GM12878 (cell line): Measurements from ENCODE around the gene HDAC3. TPM values are rescaled to one million over a fixed set of nuclear protein-coding genes. Genes with fewer than 3 reads are reported as not detected.

ENCODE experiments used
- ATAC-seq: fragments of 200-7000 bp; cut with Tn5 transposase; 3 replicates; pipeline ENCODE4 v1.9.1; 2020; ENCODE audit warnings: mild to moderate bottlenecking, moderate library complexity
- BruUV-seq: library from RNA; stranded (reverse); fragments of 400-500 nt; replicated peaks from 2 replicates; lab custom pipeline; 2021; lab: Mats Ljungman, UMichigan
- CTCF ChIA-PET: fragments of 300-600 bp; sonication (Branson Sonifier 250); formaldehyde crosslinking; extraction: SDS; loops from one replicate; lab custom pipeline; 2021; ENCODE audit warnings: inconsistent platforms; lab: Yijun Ruan, JAX
- POLR2A ChIA-PET: fragments of 350-600 bp; formaldehyde crosslinking; extraction: SDS; loops from one replicate; lab custom pipeline; 2021; ENCODE audit warnings: inconsistent platforms; lab: Charles Lee
- RAD21 ChIA-PET: fragments of 300-600 bp; sonication (Branson Sonifier 250); formaldehyde crosslinking; loops from one replicate; lab custom pipeline; 2023; ENCODE audit warnings: antibody characterized with exemption; ENCODE audit not compliant: unreplicated experiment; lab: Charles Lee
- SMC1A ChIA-PET: fragments of 300-600 bp; sonication (Branson Sonifier 250); formaldehyde crosslinking; loops from one replicate; lab custom pipeline; 2023; ENCODE audit not compliant: unreplicated experiment, uncharacterized antibody; lab: Charles Lee
- DNase-seq: peaks from one replicate; pipeline ENCODE4 v3.0.0-alpha.2; 2011; ENCODE audit warnings: low read depth, low spot score
- FAIRE-seq: peaks from 3 replicates; lab custom pipeline; 2011; peaks lifted over from hg19 to GRCh38; lab: Jason Lieb, UNC
- H2AFZ ChIP-seq: 2 replicates; pipeline ENCODE4 v1.6.0; 2011; ENCODE audit warnings: low read depth, low read length, control low read depth; ENCODE audit not compliant: control insufficient read depth
- H3K27ac ChIP-seq: 2 replicates; pipeline ENCODE4 v1.5.1; 2011; ENCODE audit warnings: control low read depth; ENCODE audit not compliant: control insufficient read depth, insufficient read depth
- H3K27me3 ChIP-seq, 2 experiments: replicated peaks in 1 of 2; 2 replicates each; pipeline versions ENCODE4 v1.6.0 to v1.6.1; 2011; ENCODE audit warnings: low read length in 1 of 2; ENCODE audit not compliant: control insufficient read depth in 2 of 2, insufficient read depth in 2 of 2
- H3K36me3 ChIP-seq, 2 experiments: 2 replicates each; pipeline ENCODE4 v1.5.1; 2011; ENCODE audit warnings: low read length in 1 of 2; ENCODE audit not compliant: control insufficient read depth in 2 of 2, insufficient read depth in 2 of 2
- H3K4me1 ChIP-seq: 2 replicates; pipeline ENCODE4 v1.6.1; 2011; ENCODE audit warnings: mild to moderate bottlenecking, low read length, moderate library complexity, mixed read lengths; ENCODE audit not compliant: control insufficient read depth, insufficient read depth
- H3K4me2 ChIP-seq: 2 replicates; pipeline ENCODE4 v1.6.0; 2011; ENCODE audit warnings: control low read depth; ENCODE audit not compliant: control insufficient read depth, insufficient read depth
- H3K4me3 ChIP-seq: fragments of 200-600 bp; sonication (generic); 2 replicates; pipeline ENCODE4 v1.5.1; 2016
- H3K79me2 ChIP-seq: 2 replicates; pipeline ENCODE4 v1.6.0; 2011; ENCODE audit warnings: low read length; ENCODE audit not compliant: control insufficient read depth, insufficient read depth
- H3K9ac ChIP-seq: 2 replicates; pipeline ENCODE4 v1.8.0; 2011; ENCODE audit warnings: low read length, control low read depth, mixed read lengths; ENCODE audit not compliant: control insufficient read depth, insufficient read depth
- H3K9me3 ChIP-seq: replicated peaks from 3 replicates; pipeline ENCODE4 v1.5.1; 2011; ENCODE audit warnings: mild to moderate bottlenecking, low read length; ENCODE audit not compliant: control insufficient read depth, insufficient read depth
- H4K20me1 ChIP-seq: 2 replicates; pipeline ENCODE4 v1.6.0; 2011; ENCODE audit not compliant: control insufficient read depth, insufficient read depth
- BCL11A ChIP-seq: IDR thresholded peaks from 2 replicates; pipeline ENCODE4 v1.6.1; 2011; ENCODE audit warnings: low read depth, low read length
- EED ChIP-seq: sonication (generic); IDR thresholded peaks from 2 replicates; pipeline ENCODE4 v1.6.1; 2016; ENCODE audit warnings: antibody characterized with exemption, low read depth
- ETV6 ChIP-seq, 2 experiments: fragments of 450-650 bp in 1 of 2; IDR thresholded peaks in 1 of 2; conservative IDR thresholded peaks in 1 of 2; 2 replicates each; pipeline ENCODE4 v1.6.1; 2014; ENCODE audit warnings: antibody characterized with exemption in 1 of 2, borderline replicate concordance in 1 of 2, low read depth in 1 of 2, mild to moderate bottlenecking in 1 of 2, moderate library complexity in 1 of 2
- IKZF1 ChIP-seq: fragments of 450-650 bp; conservative IDR thresholded peaks from 2 replicates; pipeline ENCODE4 v1.6.1; 2017; ENCODE audit warnings: antibody characterized with exemption, mild to moderate bottlenecking
- IKZF2 ChIP-seq, 2 experiments: fragments of 450-650 bp; IDR thresholded peaks; 2 replicates each; pipeline ENCODE4 v1.6.1; 2017; ENCODE audit warnings: mild to moderate bottlenecking in 2 of 2, moderate library complexity in 2 of 2
- JUNB ChIP-seq: IDR thresholded peaks from 2 replicates; pipeline ENCODE4 v1.6.1; 2016; ENCODE audit warnings: antibody characterized with exemption, mild to moderate bottlenecking
- NFIC ChIP-seq: IDR thresholded peaks from 2 replicates; pipeline ENCODE4 v1.6.1; 2012; ENCODE audit warnings: low read depth, mild to moderate bottlenecking, inconsistent platforms, low read length, moderate library complexity
- PBX3 ChIP-seq: IDR thresholded peaks from 2 replicates; pipeline ENCODE4 v1.6.1; 2011; ENCODE audit warnings: mild to moderate bottlenecking, low read depth, low read length, moderate library complexity; ENCODE audit not compliant: insufficient replicate concordance
- PKNOX1 ChIP-seq: fragments of 450-650 bp; IDR thresholded peaks from 2 replicates; pipeline ENCODE4 v1.6.1; 2016; ENCODE audit warnings: mild to moderate bottlenecking
- RELB ChIP-seq: fragments of 450-650 bp; IDR thresholded peaks from 2 replicates; pipeline ENCODE4 v1.6.1; 2017; ENCODE audit warnings: low read depth, mild to moderate bottlenecking, moderate library complexity
- RUNX3 ChIP-seq: IDR thresholded peaks from 2 replicates; pipeline ENCODE4 v1.6.1; 2012; ENCODE audit warnings: low read length, inconsistent platforms
- SPI1 ChIP-seq: IDR thresholded peaks from 2 replicates; pipeline ENCODE4 v1.6.1; 2011; ENCODE audit warnings: low read depth, mild to moderate bottlenecking, low read length, moderate library complexity, borderline replicate concordance; ENCODE audit not compliant: insufficient read depth
- TCF7 ChIP-seq: IDR thresholded peaks from 2 replicates; pipeline ENCODE4 v1.6.1; 2014; ENCODE audit warnings: antibody characterized with exemption, borderline replicate concordance
- YY1 ChIP-seq: IDR thresholded peaks from 2 replicates; pipeline ENCODE4 v1.6.1; 2011; ENCODE audit warnings: low read depth, mild to moderate bottlenecking, low read length
- WGBS: methylation state at CpG from one replicate; pipeline ENCODE4 v1.1.6; 2016; ENCODE audit warnings: low lambda C conversion rate; ENCODE audit not compliant: insufficient replicate concordance, insufficient coverage; ENCODE audit errors: missing lambda C conversion rate; 5-methylcytosine and 5-hydroxymethylcytosine counted together
- in situ Hi-C: fragments of 300-500 bp; cut with MboI; formaldehyde crosslinking; loops from 9 replicates; pipeline ENCODE4 v1.14.3; 2018; ENCODE audit warnings: mixed read lengths
- intact Hi-C: fragments of 100-400 bp; cut with micrococcal nuclease; formaldehyde crosslinking; loops from one replicate; pipeline ENCODE4 v1.14.2; 2022; ENCODE audit not compliant: unreplicated experiment
- polyA plus RNA-seq, 11 experiments: library from polyadenylated mRNA; depleted of rRNA in 4 of 11; unstranded in 6 of 11; stranded (reverse) in 5 of 11; fragments of >200 nt; fragmentation: Nextera tagmentation in 4 of 11; fragmentation: Illumina TruSeq in 1 of 11; extraction: Ambion mirVana in 4 of 11; extraction: Trizol in 1 of 11; gene quantifications; 1 replicate in 1 of 11; 2 replicates in 10 of 11; pipeline versions ENCODE4 v1.2.1 to v1.2.3, GENCODE V29; 2011 to 2016; ENCODE audit warnings: inconsistent platforms in 2 of 11, missing spikeins in 2 of 11, low read depth in 1 of 11
- total RNA-seq, 4 experiments: library from RNA; depleted of rRNA in 3 of 4; stranded (reverse); fragments of >200 nt in 3 of 4; fragmentation: Illumina TruSeq in 1 of 4; extraction: Trizol in 1 of 4; gene quantifications; 2 replicates each; pipeline versions ENCODE4 v1.2.1 to v1.2.3, GENCODE V29; 2013 to 2021

The HDAC3 gene
- total and polyA plus RNA-seq, 10 of the 15 experiments (the other 5 are each of a cell fraction or from before 2014, with no cell fraction given): 62.2 to 140 (median 112) TPM

GRCh38 chr5:141597394-141597793 lies 39.3 kb downstream of the HDAC3 start:
- SMC1A ChIA-PET: interaction anchor here (0.9 to 4.0 kb wide), 11 partner anchors 8 to 176 kb away, joined by 3 to 45 read pairs (median 5); partner anchors contain the start of genes DIAPH1, HDAC3, PCDHGA11 and RELL2
- RAD21 ChIA-PET: interaction anchor here (0.6 to 4.3 kb wide), 9 partner anchors 9 to 185 kb away, joined by 3 to 60 read pairs (median 4); partner anchors contain the start of genes DIAPH1, FCHSD1, HDAC3 and PCDHGA10
- FAIRE-seq: no peak
- H3K27me3 ChIP-seq: no peaks in the 10 kb centered on the region
- H3K79me2 ChIP-seq: peaks cover 64% of the 10 kb centered on the region
- H3K36me3 ChIP-seq: peaks cover 3 to 8% of the 10 kb centered on the region in 2 experiments
- ATAC-seq: peak; percentile 57
- no peak overlapping the region for H3K27ac ChIP-seq
- POLR2A ChIA-PET: interaction anchor here (0.7 to 4.6 kb wide), 7 partner anchors 11 to 45 kb away, joined by 3 to 41 read pairs (median 8); partner anchors contain the start of genes DIAPH1, HDAC3 and RELL2
- CTCF ChIA-PET: interaction anchor here (1.1 to 3.9 kb wide), 12 partner anchors 10 to 363 kb away, joined by 3 to 43 read pairs (median 9); partner anchors contain the start of genes DIAPH1, HDAC3, PCDHGA10 and RELL2
- no peak overlapping the region for H3K4me3 ChIP-seq
- H3K4me1 ChIP-seq: peaks cover 11% of the 10 kb centered on the region; the same call in 1 of the 2 replicates
- no peak overlapping the region for H2AFZ ChIP-seq
- TF ChIP-seq ETV6 (conservative IDR thresholded peaks at IDR 0.05 in 1 of 2, IDR thresholded peaks at IDR 0.05 in 1 of 2; ENCODE audit: borderline replicate concordance in 1 of 2, low read depth in 1 of 2) (peak in 1 of 2 experiments; percentile 87; a peak in 2 of 4 replicates), PKNOX1 (peak; percentile 53; the same call in 1 of the 2 replicates), TCF7 (no peak), IKZF2 (IDR thresholded peaks at IDR 0.05) (peak; percentile 74; a peak in 3 of 4 replicates), PBX3 (no peak), IKZF1 (peak; percentile 72), YY1 (no peak), SPI1 (peak; percentile 76), JUNB (0 out of 2 replicates have a peak, but pooled peaks have one; percentile 11), RUNX3 (0 out of 2 replicates have a peak, but pooled peaks have one; percentile 6), BCL11A (0 out of 2 replicates have a peak, but pooled peaks have one; percentile 18), NFIC (0 out of 2 replicates have a peak, but pooled peaks have one; percentile 37), RELB (0 out of 2 replicates have a peak, but pooled peaks have one; percentile 32), EED (peak; percentile 81)
- in situ Hi-C loops (no loop called here), intact Hi-C loops (loop anchor here (10.0 kb wide), 1 partner anchor 367 kb away; the partner anchor contains the start of gene RNF14)
- no peaks in the 10 kb centered on the region for H4K20me1 ChIP-seq
- no peak for DNase-seq
- no peak overlapping the region for H3K9ac ChIP-seq
- no peak overlapping the region for H3K4me2 ChIP-seq
- no TSS peak for BruUV-seq
- 4% methylated on average over 2 of the region's 2 CpGs for WGBS
- no peaks in the 10 kb centered on the region for H3K9me3 ChIP-seq
